GM12801 (cell line): ENCODE results near the gene ZBED6.

Experiments
- CTCF ChIP-seq: IDR thresholded peaks from one replicate; pipeline ENCODE4 v1.5.1; 2011; ENCODE audit warnings: control low read depth; ENCODE audit not compliant: insufficient read length; ENCODE audit errors: extremely low read depth

Gene ZBED6

DNA sequence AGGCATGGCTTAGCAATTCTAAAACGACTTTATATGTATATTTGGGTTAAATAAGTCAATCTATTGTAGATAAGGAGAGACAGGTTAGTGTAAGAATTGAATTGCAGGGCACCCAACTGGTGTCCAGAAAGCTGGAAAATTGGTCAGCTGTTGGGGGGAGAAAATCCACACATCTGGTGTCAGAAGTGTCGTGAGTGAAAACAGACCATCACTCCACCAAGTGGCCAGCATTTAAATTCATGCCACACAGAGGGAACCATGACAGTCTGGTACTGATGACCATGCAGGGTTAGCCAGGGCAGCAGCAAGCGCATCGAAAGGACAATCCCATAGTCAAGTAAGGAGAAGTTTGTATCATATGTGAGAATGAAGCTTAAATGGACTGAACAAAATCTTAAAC is 18.8 kb upstream of the ZBED6 start:
- no peak for TF ChIP-seq CTCF

- TF ChIP-seq CTCF, result no peak
These were observed 17.8 kb upstream of the ZBED6 start for GRCh38 chr1:203777596-203777995.

- TF ChIP-seq CTCF, result no peak
These were observed 17.3 kb upstream of the ZBED6 start for GRCh38 chr1:203778146-203778545.

- no peak for TF ChIP-seq CTCF
These were observed 16.6 kb upstream of the ZBED6 start for GRCh38 chr1:203778789-203779188.

GRCh38 chr1:203781962-203782361 is 13.5 kb upstream of the ZBED6 start:
- no peak for TF ChIP-seq CTCF

- no peak for TF ChIP-seq CTCF
These were observed 5.5 kb upstream of the ZBED6 start for GRCh38 chr1:203789966-203790365.

DNA sequence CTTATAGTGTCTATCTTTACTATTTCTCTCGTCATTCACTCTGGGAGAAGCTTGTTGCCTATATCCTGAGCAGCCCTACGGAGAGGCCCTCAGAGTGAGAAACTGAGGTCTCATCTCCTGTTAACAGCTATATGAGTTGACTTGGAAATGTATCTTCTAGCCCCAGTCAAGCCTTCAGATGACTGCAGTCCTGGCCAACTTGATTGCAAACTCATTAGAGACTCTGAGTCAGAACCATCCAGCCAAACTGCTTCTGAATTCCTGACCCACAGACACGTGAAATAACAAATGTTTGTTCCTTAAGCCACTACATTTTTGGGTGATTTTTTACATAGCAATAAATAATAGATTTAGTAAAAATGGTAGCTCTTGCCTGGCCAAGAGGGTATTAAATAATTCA is 3.9 kb upstream of the ZBED6 start:
- no peak for TF ChIP-seq CTCF

DNA sequence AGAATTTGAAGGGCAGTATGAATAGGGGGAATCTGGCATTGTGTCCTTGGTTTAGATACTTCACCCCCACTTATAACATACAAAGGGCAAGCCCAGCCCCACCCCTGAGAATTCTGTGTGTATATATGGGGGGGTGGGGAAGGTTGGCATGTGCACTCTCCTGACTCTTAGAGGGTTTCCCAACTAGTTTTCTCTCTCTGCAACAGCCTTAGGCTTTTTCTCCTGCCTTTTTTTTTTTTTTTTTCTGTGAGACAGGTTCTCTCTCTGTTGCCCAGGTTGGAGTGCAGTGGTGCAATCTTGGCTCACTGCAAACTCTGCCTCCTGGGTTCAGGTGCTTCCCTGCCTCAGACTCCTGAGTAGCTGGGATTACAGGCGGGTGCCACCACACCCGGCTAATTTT is 2.9 kb upstream of the ZBED6 start:
- no peak for TF ChIP-seq CTCF
